Caco-2 (cell line): ENCODE measurements around the gene BORCS6. TPM values are rescaled to one million over a fixed set of nuclear protein-coding genes. Genes with fewer than 3 reads are reported as not detected.

Experiments used
- BruUV-seq: library from RNA; stranded (reverse); fragments of 400-500 nt; replicated peaks from 2 replicates; lab custom pipeline; 2021; lab: Mats Ljungman, UMichigan
- CTCF ChIA-PET: fragments of 300-600 bp; sonication (Branson Sonifier 250); formaldehyde crosslinking; loops from one replicate; lab custom pipeline; 2022; ENCODE audit warnings: antibody characterized with exemption; lab: Charles Lee
- POLR2A ChIA-PET: fragments of 300-600 bp; sonication (Branson Sonifier 250); formaldehyde crosslinking; loops from one replicate; lab custom pipeline; 2022; ENCODE audit warnings: antibody characterized with exemption; lab: Charles Lee
- DNase-seq, 2 experiments: peaks; one replicate each; pipeline versions ENCODE4 v3.0.0 to v3.0.0-alpha.2; 2020 to 2022
- H3K27me3 ChIP-seq: replicated peaks from 2 replicates; pipeline ENCODE4 v1.6.0; 2011; ENCODE audit warnings: low read length; ENCODE audit not compliant: control insufficient read depth, insufficient read depth
- H3K36me3 ChIP-seq: 2 replicates; pipeline ENCODE4 v1.5.1; 2011; ENCODE audit warnings: low read length; ENCODE audit not compliant: control insufficient read depth, insufficient read depth
- H3K4me1 ChIP-seq: fragments of 250-450 bp; sonication (Bioruptor Pico); 2 replicates; pipeline ENCODE4 v1.5.1; 2020; ENCODE audit warnings: mild to moderate bottlenecking
- H3K4me3 ChIP-seq: 2 replicates; pipeline ENCODE4 v1.5.1; 2011; ENCODE audit warnings: low read depth, mild to moderate bottlenecking, control low read depth, low read length
- H3K9me3 ChIP-seq: fragments of 250-450 bp; sonication (Bioruptor Pico); 2 replicates; pipeline ENCODE4 v1.5.1; 2020; ENCODE audit warnings: mild to moderate bottlenecking, moderate library complexity
- H3K27ac Mint-ChIP-seq: one replicate; pipeline ENCODE4 v1.8.0; 2022; ENCODE audit warnings: mixed read lengths; ENCODE audit not compliant: unreplicated experiment
- H3K27me3 Mint-ChIP-seq: one replicate; pipeline ENCODE4 v1.8.0; 2022; ENCODE audit warnings: mixed read lengths; ENCODE audit not compliant: insufficient read depth, unreplicated experiment
- H3K36me3 Mint-ChIP-seq: one replicate; pipeline ENCODE4 v1.8.0; 2022; ENCODE audit warnings: mild to moderate bottlenecking, mixed read lengths; ENCODE audit not compliant: insufficient read depth, unreplicated experiment
- H3K4me1 Mint-ChIP-seq: one replicate; pipeline ENCODE4 v1.8.0; 2022; ENCODE audit warnings: low read depth, mixed read lengths; ENCODE audit not compliant: unreplicated experiment
- H3K4me3 Mint-ChIP-seq: one replicate; pipeline ENCODE4 v1.8.0; 2022; ENCODE audit warnings: mild to moderate bottlenecking, moderate library complexity, mixed read lengths; ENCODE audit not compliant: unreplicated experiment
- H3K9me3 Mint-ChIP-seq: one replicate; pipeline ENCODE4 v1.8.0; 2022; ENCODE audit warnings: mixed read lengths; ENCODE audit not compliant: unreplicated experiment
- intact Hi-C: fragments of 100-400 bp; cut with micrococcal nuclease; formaldehyde crosslinking; loops from one replicate; pipeline ENCODE4 v1.10.0; 2022; ENCODE audit not compliant: unreplicated experiment
- total RNA-seq: library from RNA; stranded (reverse); gene quantifications from 2 replicates; pipeline ENCODE4 v1.2.3, GENCODE V29; 2022
- TF ChIP-seq, protein P1 (sequence below), 2 experiments: fragments of 200-600 bp in 1 of 2; IDR thresholded peaks; 1 replicate in 1 of 2; 2 replicates in 1 of 2; pipeline versions ENCODE4 v1.5.1 to v1.8.0; 2011 to 2022; ENCODE audit warnings: antibody characterized with exemption in 1 of 2, control low read depth in 1 of 2, inconsistent platforms in 1 of 2, low read depth in 1 of 2, low read length in 1 of 2, mild to moderate bottlenecking in 1 of 2, moderate library complexity in 1 of 2; ENCODE audit not compliant: insufficient read depth in 1 of 2, severe bottlenecking in 1 of 2, unreplicated experiment in 1 of 2

Gene BORCS6
- total RNA-seq, 1 experiment from 2014 or later, result 4.7 TPM

- no peak overlapping the region for H3K4me3 Mint-ChIP-seq
- TF ChIP-seq, protein P1, sequence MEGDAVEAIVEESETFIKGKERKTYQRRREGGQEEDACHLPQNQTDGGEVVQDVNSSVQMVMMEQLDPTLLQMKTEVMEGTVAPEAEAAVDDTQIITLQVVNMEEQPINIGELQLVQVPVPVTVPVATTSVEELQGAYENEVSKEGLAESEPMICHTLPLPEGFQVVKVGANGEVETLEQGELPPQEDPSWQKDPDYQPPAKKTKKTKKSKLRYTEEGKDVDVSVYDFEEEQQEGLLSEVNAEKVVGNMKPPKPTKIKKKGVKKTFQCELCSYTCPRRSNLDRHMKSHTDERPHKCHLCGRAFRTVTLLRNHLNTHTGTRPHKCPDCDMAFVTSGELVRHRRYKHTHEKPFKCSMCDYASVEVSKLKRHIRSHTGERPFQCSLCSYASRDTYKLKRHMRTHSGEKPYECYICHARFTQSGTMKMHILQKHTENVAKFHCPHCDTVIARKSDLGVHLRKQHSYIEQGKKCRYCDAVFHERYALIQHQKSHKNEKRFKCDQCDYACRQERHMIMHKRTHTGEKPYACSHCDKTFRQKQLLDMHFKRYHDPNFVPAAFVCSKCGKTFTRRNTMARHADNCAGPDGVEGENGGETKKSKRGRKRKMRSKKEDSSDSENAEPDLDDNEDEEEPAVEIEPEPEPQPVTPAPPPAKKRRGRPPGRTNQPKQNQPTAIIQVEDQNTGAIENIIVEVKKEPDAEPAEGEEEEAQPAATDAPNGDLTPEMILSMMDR (IDR thresholded peaks at IDR 0.05; ENCODE audit: insufficient read depth in 1 of 2, low read depth in 1 of 2, low read length in 1 of 2, severe bottlenecking in 1 of 2, unreplicated experiment in 1 of 2), result no peak
- no peak overlapping the region for H3K27ac Mint-ChIP-seq
- Histone ChIP-seq H3K9me3 (no peaks in the 10 kb centered on the region), H3K36me3 (no peaks in the 10 kb centered on the region), H3K4me3 (peak overlapping the region; percentile 66), H3K27me3 (no peaks in the 10 kb centered on the region), H3K4me1 (peaks cover 13% of the 10 kb centered on the region)
- H3K4me1 Mint-ChIP-seq, result no peaks in the 10 kb centered on the region
- H3K27me3 Mint-ChIP-seq, result no peaks in the 10 kb centered on the region
- POLR2A ChIA-PET, result interaction anchor here (1.2 kb wide), 1 partner anchor 33 kb away, joined by 6 read pairs; no protein-coding TSS in a partner anchor
- no peaks in the 10 kb centered on the region for H3K36me3 Mint-ChIP-seq
- CTCF ChIA-PET, result no interaction called here
- DNase-seq, result no peak
- no TSS peak for BruUV-seq
- intact Hi-C loops, result no loop called here
- H3K9me3 Mint-ChIP-seq, result no peaks in the 10 kb centered on the region
These were observed 804 bp downstream of the BORCS6 start for GRCh38 chr17:8189041-8189710.

DNA sequence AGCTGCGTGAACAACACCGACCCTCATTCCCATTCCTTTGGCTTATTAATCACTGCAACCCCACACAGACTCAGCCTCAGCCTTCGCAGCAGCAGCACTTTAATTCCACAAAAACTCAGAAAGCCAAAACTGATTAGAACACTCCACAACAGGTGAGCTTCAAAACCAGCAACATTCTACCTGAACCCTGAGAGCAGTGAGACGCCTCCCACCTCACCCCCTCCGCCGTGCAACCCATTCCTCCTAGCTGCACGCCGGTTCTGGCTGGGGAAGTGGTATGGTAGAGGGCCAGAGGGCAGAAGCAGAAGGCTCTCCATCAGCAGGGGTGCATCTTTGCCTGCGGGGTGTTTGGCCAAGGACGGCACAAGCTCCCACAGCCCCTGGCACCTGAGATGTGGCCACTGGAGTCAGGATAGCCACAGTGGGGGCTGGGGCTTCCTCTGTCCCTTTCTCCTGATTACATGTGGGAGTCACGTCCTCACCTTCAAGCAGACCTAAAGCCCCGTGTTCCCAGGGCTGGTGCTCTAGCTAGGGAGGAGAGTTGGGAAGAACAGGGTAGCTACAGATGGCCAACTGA, 1.6 kb downstream of the BORCS6 start:
- no peaks in the 10 kb centered on the region for H3K36me3 Mint-ChIP-seq
- ChIA-PET CTCF (no interaction called here), POLR2A (interaction anchor here (1.2 kb wide), 3 partner anchors 15 to 34 kb away, joined by 3 to 6 read pairs (median 4); partner anchors contain the start of gene AURKB)
- H3K4me1 Mint-ChIP-seq, result peaks cover 6% of the 10 kb centered on the region
- H3K9me3 Mint-ChIP-seq, result no peaks in the 10 kb centered on the region
- H3K4me1 ChIP-seq, result peaks cover 13% of the 10 kb centered on the region
- no peaks in the 10 kb centered on the region for H3K36me3 ChIP-seq
- BruUV-seq, result no TSS peak
- H3K27ac Mint-ChIP-seq, result no peak overlapping the region
- no peaks in the 10 kb centered on the region for H3K27me3 ChIP-seq
- H3K4me3 ChIP-seq, result peak overlapping the region; percentile 66
- intact Hi-C loops, result no loop called here
- no peak overlapping the region for H3K4me3 Mint-ChIP-seq
- no peaks in the 10 kb centered on the region for H3K9me3 ChIP-seq
- H3K27me3 Mint-ChIP-seq, result no peaks in the 10 kb centered on the region
- no peak for DNase-seq
- TF ChIP-seq, protein P1 (IDR thresholded peaks at IDR 0.05; ENCODE audit: insufficient read depth in 1 of 2, low read depth in 1 of 2, low read length in 1 of 2, severe bottlenecking in 1 of 2, unreplicated experiment in 1 of 2), result no peak

GRCh38 chr17:8187517-8188262, 2.3 kb downstream of the BORCS6 start:
- H3K4me1 ChIP-seq, result peaks cover 13% of the 10 kb centered on the region
- TF ChIP-seq, protein P1 (IDR thresholded peaks at IDR 0.05; ENCODE audit: insufficient read depth in 1 of 2, low read depth in 1 of 2, low read length in 1 of 2, severe bottlenecking in 1 of 2, unreplicated experiment in 1 of 2), result no peak
- TSS peak; percentile 100 for BruUV-seq
- Mint-ChIP-seq H3K27me3 (no peaks in the 10 kb centered on the region), H3K36me3 (no peaks in the 10 kb centered on the region), H3K27ac (no peak overlapping the region), H3K4me1 (peaks cover 6% of the 10 kb centered on the region), H3K9me3 (no peaks in the 10 kb centered on the region), H3K4me3 (no peak overlapping the region)
- DNase-seq, result peak; percentile 87 to 92
- H3K27me3 ChIP-seq, result no peaks in the 10 kb centered on the region
- H3K36me3 ChIP-seq, result no peaks in the 10 kb centered on the region
- ChIA-PET CTCF (no interaction called here), POLR2A (interaction anchor here (1.2 kb wide), 3 partner anchors 15 to 35 kb away, joined by 3 to 6 read pairs (median 4); partner anchors contain the start of gene AURKB)
- H3K4me3 ChIP-seq, result peak overlapping the region; percentile 84
- intact Hi-C loops, result loop anchor here (1.0 to 2.0 kb wide), 3 partner anchors 23 to 69 kb away; partner anchors contain the start of genes ALOXE3 and AURKB
- no peaks in the 10 kb centered on the region for H3K9me3 ChIP-seq
